GM23248 (cell line): Measurements from ENCODE around the gene MAPKBP1.

ENCODE experiments used
- EZH2 ChIP-seq: fragments of 200-600 bp; sonication (generic); IDR thresholded peaks from 2 replicates; pipeline ENCODE4 v1.6.1; 2018; ENCODE audit warnings: antibody characterized with exemption, mild to moderate bottlenecking; ENCODE audit not compliant: insufficient read depth, poor library complexity, severe bottlenecking
- EZH2phosphoT487 ChIP-seq: fragments of 200-600 bp; sonication (generic); IDR thresholded peaks from 2 replicates; pipeline ENCODE4 v1.6.1; 2018; ENCODE audit warnings: antibody characterized with exemption, moderate library complexity, mild to moderate bottlenecking, low read depth; ENCODE audit not compliant: insufficient read depth

- TF ChIP-seq EZH2, result no peak
- no peak for TF ChIP-seq EZH2phosphoT487
These were observed 47.1 kb upstream of the MAPKBP1 start for GRCh38 chr15:41727143-41727542.
